HG02852 (cell line): ENCODE measurements around the gene PRELID3B.

Experiments
- ATAC-seq: cut with Tn5 transposase; IDR thresholded peaks from one replicate; pipeline ENCODE4 v1.9.1; 2021; ENCODE audit warnings: mild to moderate bottlenecking, moderate library complexity; ENCODE audit not compliant: unreplicated experiment

Gene PRELID3B

DNA sequence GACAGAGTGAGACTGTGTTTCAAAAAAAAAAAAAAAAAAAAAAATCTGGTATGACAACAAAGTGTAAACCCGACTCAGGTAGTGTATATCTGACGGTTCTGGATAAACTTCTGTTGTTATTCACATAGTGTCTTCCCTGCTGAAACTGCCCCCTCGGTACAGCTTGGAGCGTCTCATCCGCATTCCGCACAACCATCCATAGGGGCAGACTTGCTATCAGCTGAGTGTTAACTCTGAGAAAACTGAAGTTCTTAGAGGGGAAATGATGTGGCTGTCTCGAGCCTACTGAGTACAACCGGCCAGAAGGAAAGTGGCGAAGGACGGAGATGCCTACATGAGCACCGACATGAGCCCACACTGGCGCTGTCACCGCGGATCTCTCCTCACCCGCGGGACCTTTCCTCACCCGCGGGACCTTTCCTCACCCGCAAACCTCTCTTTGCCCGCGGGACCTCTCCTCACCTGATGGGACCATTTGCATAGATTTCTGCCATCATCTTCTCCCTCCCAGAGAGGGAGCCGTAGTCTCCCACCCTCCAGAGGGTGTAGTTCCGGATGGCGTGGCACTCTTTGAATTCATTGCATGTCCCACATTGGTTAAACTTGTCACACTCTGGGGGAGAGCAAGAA is 45.3 kb downstream of the PRELID3B start:
- ATAC-seq, result no peak

DNA sequence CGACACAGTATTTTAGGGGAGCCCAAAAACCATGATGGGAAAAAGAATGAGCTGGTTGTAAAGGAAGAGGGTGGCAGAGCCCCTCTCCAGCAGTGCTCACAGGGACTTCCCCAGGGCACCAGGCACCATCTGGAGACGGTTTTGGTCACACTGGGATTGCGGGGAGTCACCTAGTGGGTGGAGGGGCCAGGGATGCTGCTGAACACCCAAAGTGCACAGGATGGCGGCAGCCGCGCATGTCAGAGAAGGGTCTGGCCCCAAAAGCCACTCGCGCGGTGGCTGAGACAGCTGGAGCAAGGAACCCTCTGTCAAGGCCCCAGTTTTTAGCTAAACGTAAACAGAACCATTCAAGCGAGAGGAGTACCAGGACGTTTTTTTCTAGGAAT is 46.4 kb downstream of the PRELID3B start:
- ATAC-seq, result no peak

DNA sequence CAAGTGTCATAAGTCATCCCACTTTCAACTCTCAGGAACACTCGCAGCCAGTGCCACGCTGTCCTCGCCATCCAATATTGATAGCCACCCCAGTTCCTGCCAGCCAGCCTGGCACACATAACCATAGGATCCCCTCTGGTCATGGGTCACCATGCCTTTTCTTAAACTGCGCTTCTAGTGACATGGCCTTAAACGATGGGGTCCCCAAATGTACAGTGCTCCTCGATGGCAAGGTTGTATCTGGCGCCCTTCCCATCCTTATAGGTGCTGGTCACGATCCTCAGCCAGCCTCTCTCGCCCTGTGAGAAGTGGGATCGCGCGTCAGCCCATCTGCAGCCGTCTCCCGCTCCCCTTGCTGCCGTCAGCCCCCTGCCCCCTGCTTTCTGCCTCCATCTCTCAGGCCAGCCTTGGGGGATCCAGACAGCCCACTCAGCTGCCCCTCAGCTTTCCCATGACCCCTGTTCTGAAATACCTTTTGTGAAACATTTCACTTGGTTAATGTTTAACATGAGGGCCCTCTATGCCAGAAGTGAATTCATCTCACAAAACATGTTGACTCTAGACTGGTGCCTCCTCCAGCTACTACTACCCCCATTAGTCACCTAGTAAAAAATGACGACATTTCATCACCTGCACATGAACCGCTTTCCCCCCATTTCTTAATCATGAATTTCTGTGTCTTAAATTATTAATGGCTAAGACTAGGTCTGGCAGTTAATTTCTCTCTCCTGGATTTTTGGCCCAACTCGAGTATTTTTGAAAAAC is 46.9 kb downstream of the PRELID3B start:
- no peak for ATAC-seq

DNA sequence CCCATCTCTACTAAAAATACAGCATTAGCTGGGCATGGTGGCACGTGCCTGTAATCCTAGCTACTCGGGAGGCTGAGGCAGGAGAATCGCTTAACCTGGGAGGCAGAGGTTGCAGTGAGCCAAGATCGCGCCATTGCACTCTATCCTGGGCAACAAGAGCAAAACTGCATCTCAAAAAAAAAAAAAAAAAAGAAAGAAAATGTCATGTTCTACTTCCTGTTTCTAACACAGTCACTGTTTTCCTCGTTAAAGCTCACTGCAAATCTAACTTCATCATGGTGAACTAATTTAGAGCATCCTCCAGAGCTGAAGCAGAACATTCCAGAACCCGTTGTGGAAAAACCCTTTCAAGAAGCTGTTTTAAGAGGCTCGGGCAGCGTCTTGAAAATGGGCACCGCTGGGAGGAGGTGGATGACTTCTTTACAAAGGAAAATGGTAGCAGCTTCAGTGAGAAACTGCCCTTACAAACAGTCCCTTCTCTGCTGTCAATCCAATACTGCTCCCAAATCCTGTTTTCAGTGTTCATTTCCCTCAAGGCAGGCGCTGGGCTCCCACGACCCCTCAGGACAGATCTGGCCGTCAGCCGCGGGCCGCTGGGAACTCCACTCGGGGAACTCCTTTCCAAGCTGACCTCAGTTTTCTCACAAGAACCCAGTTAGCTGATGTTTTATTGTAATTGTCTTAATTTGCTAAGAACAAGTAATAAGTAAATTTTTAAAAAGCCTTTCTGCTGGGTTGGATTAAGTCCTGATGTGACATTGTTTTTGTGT is 48.0 kb downstream of the PRELID3B start:
- no peak for ATAC-seq

DNA sequence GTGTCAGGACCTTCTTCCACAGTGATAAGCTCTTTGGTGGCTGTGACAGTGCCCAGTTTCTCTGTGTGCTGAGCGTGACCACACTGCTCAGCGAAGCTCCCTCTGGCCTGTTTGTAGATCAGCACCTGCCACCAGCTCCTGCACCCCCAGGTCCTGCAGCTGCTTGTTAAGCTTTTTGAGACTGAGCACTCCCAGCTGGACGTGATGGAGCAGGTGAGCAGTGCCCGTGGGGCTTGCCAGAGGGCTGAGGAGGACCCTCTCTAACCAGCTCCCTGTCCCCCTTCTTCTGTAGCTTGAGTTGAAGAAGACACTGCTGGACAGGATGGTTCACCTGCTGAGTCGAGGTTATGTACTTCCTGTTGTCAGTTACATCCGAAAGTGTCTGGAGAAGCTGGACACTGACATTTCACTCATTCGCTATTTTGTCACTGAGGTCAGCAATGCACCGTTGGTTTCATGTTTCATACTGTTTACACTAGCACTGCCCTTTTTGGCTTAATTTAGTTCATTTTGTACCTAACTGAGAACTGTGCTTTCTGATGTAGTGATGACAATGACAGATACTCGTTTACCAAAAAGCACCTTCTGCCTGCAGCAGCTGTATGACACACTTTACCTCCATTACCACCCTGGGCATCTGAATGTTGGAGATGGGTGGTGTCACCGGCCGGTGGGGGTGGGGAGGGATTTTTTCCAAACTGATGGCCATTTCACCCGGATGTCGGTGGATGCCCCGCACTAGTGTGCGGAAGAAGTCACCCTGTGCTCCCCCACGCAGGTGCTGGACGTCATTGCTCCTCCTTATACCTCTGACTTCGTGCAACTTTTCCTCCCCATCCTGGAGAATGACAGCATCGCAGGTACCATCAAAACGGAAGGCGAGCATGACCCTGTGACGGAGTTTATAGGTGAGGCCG is 49.0 kb downstream of the PRELID3B start:
- ATAC-seq, result no peak

DNA sequence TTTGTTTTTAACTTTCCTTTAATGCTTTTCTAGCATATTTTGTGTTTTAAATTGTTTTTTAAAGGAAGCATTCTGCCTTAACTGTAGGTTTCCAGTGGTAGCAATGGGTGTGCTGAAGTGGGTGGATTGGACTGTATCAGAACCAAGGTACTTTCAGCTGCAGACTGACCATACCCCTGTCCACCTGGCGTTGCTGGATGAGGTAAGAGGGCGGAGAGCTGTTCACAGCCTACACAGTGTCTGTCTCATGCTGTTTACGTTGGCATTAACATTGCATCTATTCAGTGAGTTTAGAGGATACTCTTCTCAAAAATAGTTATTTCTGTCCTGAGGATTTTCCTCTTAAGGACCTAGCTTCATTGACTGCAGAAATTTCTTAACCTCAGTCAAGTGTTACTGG is 49.7 kb downstream of the PRELID3B start:
- no peak for ATAC-seq

DNA sequence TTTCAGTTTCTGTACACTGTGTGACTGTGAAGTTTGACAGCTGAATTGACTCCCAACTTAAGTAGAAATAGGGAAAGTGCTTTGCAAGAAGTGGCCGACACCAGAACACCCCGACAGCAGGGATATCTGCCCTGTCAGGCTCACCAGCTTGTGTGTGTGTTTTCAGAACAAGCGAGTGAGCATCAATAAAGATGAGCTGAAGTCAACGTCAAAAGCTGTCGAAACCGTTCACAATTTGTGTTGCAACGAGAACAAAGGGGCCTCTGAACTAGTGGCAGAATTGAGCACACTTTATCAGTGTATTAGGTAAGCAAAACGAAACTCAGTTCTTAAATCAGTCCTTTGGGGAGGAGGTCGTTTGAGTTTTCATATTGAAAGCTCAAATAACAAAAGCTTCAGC is 50.9 kb downstream of the PRELID3B start:
- no peak for ATAC-seq

DNA sequence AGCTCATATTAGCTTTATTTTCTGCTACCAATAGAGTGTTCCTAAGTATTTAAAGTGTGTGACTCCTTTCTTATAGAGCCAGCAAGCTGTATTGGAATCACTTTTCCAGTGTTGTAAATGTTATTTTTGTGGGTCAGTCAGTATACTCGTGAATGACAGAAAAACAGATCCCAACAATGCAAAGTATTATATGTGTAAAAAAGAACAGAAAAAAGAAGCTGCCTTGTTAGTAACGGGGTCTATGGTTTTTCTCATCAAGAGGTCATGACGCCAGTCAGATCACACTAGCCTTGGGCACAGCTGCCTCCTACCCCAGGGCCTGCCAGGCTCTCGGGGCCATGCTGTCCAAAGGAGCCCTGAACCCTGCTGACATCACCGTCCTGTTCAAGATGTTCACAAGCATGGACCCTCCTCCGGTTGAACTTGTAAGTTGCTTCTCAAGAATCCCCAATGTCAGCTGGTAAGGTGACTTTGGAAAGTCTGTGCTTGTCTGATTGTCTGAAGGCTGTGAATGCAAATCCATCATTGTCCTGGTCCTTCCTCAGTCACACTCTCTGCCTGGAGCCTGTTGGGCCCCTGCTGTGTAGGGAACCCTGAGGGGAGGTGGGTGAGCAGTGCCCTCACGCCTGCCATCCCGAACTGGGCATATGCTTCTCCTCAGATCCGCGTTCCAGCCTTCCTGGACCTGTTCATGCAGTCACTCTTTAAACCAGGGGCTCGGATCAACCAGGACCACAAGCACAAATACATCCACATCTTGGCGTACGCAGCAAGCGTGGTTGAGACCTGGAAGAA is 51.7 kb downstream of the PRELID3B start:
- ATAC-seq, result no peak

DNA sequence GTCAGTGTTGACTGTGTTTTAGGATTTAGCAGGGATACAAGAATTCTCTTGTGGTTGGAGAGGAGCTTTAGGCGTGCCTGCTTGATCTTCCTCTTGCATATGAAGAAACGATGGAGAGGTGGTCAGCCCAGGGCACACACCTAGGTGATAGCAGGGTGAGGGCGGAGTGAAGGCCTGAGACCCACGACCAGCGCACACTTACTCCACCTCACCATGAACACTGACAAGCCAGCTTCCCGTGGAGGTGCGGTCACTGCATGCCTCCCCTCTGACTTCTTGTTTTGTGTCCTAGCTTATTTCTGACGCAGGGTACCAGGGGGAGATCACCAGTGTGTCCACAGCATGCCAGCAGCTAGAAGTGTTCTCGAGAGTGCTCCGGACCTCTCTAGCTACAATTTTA is 53.4 kb downstream of the PRELID3B start:
- no peak for ATAC-seq

DNA sequence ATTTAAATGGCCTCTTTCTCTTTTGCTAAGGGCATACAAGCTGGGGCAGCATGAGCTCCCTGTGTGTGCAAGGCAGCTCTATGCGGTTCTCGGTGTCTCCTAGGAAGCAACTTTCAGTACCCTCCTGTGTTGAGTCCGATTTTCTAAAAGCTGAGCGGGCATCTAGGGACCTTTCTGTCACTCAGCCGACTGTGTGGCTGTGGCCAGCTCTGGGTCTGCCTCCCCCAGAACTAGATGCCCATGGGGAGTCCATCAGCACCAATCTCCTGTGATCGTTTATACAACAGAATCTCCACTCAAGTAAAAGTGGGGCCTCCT is 54.1 kb downstream of the PRELID3B start:
- ATAC-seq, result no peak

DNA sequence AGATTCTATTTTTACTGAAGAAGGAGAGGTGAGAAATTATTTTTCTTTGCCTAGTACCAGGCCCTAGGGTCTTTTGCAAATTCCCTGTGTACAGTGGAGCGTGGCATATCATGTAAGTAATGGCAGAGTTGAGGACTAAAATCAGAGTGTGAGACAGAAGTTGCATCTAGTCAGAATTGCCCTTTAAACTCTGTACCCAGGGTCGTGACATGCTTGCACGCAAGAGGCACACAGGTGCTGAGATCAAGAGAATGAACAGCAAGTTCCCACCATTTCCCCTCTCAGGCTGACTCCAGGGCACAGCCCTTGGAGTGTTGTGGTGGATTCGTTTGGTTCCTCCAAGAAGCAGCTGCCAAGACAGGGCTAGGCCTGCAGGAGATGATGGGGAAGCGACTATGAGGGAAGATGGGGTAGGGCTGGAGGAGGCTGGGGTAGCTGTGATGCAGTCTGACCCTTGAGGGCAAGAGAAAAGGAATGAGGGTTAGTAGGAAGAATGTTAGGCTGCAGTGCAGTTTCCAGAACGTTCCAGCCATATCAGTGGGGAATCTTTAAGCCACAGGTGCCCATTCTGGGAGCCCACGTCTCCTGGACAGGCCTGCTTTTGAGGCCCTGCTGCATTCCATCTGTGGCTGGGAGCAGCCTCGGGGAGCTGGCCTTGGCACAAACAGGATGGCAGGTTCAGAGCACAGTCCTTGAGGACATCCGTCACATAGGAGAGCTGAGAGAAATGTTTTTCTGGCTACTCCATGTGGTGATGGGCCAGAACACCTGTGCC is 54.6 kb downstream of the PRELID3B start:
- no peak for ATAC-seq

DNA sequence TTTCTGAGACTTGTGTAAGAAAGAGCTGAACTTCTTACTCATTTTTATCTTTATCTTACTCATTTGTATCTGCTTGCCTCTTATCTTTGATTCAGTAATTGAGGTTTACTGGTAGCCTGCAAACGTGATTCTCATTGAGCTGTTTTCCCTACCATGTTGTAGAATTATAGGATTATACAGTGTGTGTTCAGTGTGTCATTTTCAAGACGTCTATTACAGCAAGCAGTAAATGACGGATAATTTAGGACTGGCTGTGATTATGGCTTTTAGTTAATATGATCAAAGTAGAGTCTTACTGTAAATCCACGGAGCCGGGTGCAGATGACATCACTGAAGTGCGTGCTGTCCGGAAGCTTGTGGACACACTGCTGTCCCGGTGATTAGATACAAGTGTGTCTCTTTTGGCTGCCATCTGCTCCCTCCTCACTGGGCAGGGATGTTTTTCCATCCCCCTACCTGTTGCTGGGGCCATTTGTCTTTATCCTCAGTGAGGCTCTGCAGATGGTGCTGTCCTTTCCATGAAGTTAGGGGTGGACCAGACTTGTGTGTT is 55.5 kb downstream of the PRELID3B start:
- no peak for ATAC-seq

DNA sequence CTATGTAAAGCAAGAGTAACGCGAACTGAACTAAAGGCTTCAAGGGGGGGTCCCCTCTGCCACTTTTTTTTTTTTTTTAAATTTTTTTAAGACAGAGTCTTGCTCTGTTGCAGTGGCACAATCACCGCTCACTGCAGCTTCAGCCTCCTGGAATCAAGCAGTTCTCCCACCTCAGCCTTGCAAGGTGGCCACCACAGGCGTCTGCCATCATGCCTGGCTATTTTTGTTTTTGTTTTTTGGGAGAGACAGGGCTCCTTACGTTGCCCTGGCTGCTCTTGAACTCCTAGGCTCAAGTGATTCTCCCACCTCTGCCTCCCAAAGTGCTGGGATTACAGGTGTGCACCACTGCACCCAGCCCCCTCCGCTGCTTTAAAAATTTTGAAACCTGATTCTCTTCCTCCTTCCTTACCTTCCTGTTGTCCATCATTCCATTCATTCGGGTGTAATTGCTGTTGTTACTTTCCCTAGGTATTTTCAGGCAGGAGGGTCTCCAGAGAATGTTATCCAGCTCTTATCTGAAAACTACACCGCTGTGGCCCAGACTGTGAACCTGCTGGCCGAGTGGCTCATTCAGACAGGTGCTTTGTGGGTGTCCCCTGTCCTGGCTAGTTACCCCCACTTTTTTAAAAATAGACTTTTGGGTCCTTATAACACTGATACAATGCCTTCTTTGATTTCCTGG is 56.2 kb downstream of the PRELID3B start:
- ATAC-seq, result no peak

DNA sequence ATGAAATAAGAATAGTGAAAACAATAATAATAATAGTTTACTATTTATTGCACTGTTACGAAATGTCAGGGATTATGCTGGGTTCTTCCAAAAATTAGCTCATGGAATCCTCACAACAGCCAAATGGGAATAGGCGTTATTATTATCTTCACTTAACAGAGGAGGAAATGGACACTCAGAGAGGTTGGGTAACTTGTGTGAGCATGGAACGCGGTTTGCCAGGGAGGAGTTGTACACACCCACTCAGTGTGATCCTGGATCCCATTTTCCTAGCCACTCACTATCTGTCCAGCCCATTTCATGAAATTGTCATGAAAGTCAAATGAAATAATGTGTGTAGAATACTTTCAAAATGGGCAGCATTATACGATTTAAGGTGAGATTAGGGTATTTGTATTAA is 56.9 kb downstream of the PRELID3B start:
- ATAC-seq, result no peak

DNA sequence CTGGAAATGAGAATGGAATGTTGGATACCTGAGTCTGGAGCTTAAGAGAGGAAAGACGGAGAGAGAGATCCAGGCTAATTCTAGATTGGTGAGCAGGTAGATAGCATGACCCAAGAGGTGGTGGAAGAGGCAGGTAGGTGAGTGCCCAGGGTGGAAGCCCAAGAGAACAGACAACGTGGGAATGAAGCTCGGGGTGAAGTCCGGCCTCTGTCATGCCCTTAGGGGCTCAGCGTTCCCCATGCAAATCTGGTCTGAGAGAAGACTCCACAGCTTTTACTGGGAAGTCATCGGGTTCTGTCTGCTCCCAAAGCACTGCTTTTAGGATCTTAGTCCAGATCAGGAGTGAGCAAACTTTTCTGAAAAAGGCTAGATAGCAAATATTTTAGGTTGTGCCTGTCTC is 57.9 kb downstream of the PRELID3B start:
- ATAC-seq, result no peak
